Adipose tissue (tissue), 3 donors: ENCODE results near the gene NOL8. TPM values are rescaled to one million over a fixed set of nuclear protein-coding genes. Genes with fewer than 3 reads are reported as not detected.

Experiments
- H3K27ac ChIP-seq: one replicate; pipeline ENCODE4 v1.5.1; 2013; ENCODE audit warnings: low read depth, low read length
- WGBS, 3 donors: extraction: QIAGEN DNeasy Blood & Tissue Kit; methylation state at CpG; one replicate each; pipeline ENCODE4 v1.1.7; 2013; 5-methylcytosine and 5-hydroxymethylcytosine counted together
- polyA plus RNA-seq, 3 donors: library from polyadenylated mRNA; stranded (reverse); fragments of 200-250 nt; gene quantifications; one replicate each; pipeline ENCODE4 v1.2.3, GENCODE V29; 2013
- donor health status: healthy with polysubstance abuse.
- donor health status: Bipolar disorder and iron deficiency.
- donor health status: healthy.

NOL8 gene
- 10 to 100 TPM in 2 of 3 donors, 1 to 10 TPM in 1; 8.6 to 14.3 (median 11.5) TPM for polyA plus RNA-seq

DNA sequence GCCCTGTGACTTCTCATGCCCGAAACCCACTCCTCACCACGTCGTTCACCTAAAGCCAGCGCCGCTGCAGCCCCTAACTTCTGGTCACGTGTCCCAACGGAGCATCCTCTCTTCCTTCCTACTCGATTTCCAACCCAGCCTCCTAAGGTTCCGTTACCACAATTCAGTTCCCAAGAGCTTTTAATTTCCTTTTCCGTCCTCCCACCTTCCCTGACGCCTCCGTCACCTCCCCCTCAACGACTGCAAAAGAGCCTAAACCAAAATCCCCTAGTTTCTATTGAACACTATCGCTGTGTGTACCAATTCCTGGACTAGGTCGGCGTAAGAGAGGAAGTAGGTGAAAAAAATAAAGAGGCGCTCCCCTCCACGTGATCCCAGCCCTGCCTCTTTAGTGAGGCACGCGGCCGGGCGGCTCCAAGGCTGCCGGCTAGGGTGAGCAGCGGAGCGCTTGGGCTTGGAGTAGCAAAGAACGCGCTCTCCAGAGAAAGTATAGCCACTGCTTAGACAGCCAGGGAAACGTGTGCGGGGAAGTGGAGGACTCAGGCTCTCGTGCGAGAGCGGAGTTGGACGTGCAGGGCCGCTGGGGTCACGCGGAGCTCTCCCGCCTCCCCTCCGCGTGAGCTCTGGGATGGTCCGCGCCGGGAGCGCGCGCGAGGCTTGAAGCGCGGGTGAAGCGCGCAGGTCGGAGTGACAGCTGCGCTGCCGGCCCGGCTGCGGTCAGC, at the start of gene NOL8, which contains the start of gene CENPP:
Gene NOL8 (minus strand): TSS at position 82 of the 722 bp plus-strand sequence. CDS start 1,189 bp downstream, outside the sequence.
Gene CENPP (plus strand): TSS at position 685 of the 722 bp plus-strand sequence.
- H3K27ac ChIP-seq, result peak within 1 kb of the TSS; percentile 95
- 0 to 1% (median 0%) methylated on average over 51 to 55 of the region's 55 CpGs for WGBS, 3 donors

GRCh38 chr9:92373167-92373566, 48.0 kb upstream of the NOL8 start:
- H3K27ac ChIP-seq, result no peak overlapping the region
- WGBS, 3 donors, result 97 to 99% (median 98%) methylated on average over 2 of the region's 2 CpGs

DNA sequence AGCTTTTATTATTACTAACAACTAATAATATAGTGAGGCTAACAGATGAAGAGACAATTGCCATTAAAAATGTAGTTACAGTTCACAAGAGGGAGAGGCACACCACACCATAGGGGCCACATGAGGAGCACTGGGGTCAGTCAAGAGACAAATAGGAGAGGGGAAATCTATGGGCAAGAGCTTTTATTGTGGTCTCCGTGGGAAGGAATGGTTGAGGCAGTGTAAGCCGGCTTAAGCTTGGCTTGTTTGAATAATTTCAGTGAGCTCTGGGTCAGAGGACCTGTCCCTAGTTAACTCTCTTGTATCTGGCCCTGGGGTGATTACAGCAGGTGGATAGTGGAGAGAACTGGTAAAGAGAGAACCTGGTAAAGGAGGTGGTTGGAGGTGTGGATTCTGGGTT, 43.9 kb upstream of the NOL8 start:
- 46 to 68% (median 54%) methylated on average over 2 of the region's 2 CpGs for WGBS, 3 donors
- H3K27ac ChIP-seq, result no peak overlapping the region

GRCh38 chr9:92360083-92360482, 34.9 kb upstream of the NOL8 start:
- 64 to 82% (median 71%) methylated on average over 3 of the region's 3 CpGs for WGBS, 3 donors

GRCh38 chr9:92359394-92359995, 34.3 kb upstream of the NOL8 start:
- no peak overlapping the region for H3K27ac ChIP-seq
- 46 to 60% (median 51%) methylated on average over 2 of the region's 2 CpGs for WGBS, 3 donors

More at GRCh38 chr9:92360083-92360482, 34.9 kb upstream of the NOL8 start:
- H3K27ac ChIP-seq, result no peak overlapping the region

DNA sequence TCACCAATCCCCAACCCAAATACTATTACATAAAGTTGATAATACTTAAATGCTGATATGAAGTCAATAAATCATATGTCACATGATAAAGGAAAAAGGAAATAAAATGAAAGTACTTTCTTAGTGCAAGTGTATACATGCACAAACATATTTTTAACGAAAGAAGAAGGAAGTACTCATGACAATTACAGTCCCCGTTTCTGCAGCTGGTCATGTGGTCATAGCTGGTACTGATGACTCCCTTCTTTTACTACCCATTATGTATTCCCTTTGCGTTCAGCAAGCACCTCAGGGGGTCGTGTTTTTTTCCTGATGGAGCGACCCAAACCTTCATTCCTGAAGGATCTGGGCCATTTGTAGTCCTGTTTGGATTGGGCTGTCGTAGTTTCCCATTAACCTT, 27.9 kb upstream of the NOL8 start:
- 64 to 94% (median 80%) methylated on average over 6 of the region's 6 CpGs for WGBS, 3 donors
- H3K27ac ChIP-seq, result no peak overlapping the region

- H3K27ac ChIP-seq, result no peak overlapping the region
These were observed 25.6 kb upstream of the NOL8 start for GRCh38 chr9:92350740-92351133.

DNA sequence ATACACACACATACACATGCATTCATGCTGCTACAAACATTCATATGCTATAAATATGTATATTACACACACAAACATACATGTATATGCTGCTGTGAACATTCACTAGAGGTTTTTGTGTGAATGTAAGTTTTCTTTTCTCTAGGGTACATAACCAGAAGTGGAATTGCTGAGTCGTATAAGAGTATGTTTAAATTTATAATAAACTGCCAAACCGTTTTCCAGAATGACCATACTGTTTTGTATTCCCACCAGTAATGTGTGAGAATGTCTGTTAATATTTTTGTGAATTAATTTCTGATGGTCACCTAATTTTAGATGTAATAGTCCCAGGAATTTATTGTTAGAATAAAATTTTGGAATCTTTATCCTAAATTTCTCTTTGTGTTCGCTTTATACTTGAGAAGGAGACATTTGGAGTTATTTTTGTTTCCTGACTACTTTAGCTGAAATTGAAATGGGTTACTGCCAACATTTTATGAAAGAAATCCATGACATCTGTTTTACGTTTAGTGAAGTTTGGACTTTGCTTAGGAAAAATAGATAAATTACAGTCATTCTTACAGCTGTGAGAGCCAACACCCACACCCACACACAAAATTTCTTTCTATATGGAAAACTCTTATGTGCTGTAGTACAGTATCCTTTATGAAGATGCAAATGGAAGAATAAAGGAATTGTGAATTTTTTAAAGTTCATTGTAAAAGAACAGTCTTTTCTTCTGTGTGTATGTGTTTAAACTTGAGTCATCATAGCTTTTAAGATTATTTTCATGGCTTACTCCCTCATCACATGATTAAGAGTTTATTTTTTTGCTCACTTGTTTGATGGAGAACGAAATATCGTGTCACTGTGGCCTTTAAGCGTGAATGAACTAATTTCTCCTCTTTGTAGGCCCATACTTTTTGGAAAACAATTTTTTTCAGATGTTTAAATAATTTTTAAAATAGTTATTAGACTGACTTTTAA, 24.9 kb upstream of the NOL8 start:
- 49 to 71% (median 60%) methylated on average over 7 of the region's 7 CpGs for WGBS, 3 donors
- H3K27ac ChIP-seq, result no peak overlapping the region

DNA sequence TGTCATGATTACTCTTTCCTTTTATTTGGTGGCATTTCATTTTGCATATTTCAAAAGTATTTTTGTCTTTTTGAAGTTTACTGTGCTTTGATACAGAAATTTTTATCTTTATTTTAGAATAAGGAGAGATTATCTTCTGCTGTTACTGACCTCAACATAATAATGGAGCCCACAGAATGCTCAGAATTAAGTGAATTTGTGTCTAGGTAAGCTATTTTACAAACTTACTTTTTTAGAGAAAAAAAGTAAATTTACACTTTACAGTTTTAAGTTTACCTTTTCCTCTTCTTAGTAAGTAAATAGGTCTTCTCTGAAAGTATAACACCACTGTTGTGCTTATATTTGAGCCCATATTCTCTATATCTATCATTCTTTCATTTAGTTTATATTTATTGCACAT, 20.4 kb upstream of the NOL8 start:
- no peak overlapping the region for H3K27ac ChIP-seq

- no peak overlapping the region for H3K27ac ChIP-seq
- WGBS, 3 donors, result 62 to 92% (median 74%) methylated on average over 1 of the region's 1 CpG
These were observed 17.8 kb upstream of the NOL8 start for GRCh38 chr9:92342825-92343488.

GRCh38 chr9:92341578-92341977, 16.4 kb upstream of the NOL8 start:
- 93 to 100% (median 97%) methylated on average over 1 of the region's 1 CpG for WGBS, 3 donors
- no peak overlapping the region for H3K27ac ChIP-seq

GRCh38 chr9:92333282-92333634, 8.1 kb upstream of the NOL8 start:
- no peak overlapping the region for H3K27ac ChIP-seq
- WGBS, 3 donors, result 92 to 97% (median 97%) methylated on average over 2 of the region's 2 CpGs

DNA sequence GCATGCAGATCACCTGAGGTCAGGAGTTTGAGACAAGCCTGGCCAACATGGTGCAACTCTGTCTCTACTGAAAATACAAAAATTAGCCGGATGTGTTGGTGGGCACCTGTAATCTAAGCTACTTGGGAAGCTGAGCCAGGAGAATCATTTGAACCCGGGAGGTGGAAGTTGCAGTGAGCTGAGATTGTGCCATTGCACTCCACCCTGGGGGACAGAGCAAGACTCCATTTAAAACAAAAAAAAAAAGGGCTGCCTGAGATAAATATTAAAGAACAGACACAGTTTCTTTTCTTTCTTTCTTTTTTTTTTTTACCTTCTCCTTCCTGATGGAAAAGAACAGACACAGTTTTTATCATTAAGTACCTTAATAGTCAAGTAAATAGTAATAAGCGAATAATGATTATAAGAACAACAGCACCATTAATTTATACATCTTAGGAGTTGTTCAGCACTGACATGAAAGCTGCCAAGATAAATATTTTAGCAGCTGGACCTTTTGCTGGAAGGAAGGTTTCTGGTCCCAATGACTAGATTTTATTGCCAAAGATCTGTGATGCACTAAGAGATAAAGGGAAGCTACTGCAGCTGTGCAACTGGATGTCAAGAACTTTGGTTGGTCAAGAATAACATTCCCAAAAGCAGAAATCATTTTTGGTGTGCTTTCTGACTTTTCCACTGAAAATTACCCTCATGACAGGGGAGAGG, 7.6 kb upstream of the NOL8 start:
- H3K27ac ChIP-seq, result no peak overlapping the region
- WGBS, 3 donors, result 67 to 77% (median 76%) methylated on average over 3 of the region's 3 CpGs

DNA sequence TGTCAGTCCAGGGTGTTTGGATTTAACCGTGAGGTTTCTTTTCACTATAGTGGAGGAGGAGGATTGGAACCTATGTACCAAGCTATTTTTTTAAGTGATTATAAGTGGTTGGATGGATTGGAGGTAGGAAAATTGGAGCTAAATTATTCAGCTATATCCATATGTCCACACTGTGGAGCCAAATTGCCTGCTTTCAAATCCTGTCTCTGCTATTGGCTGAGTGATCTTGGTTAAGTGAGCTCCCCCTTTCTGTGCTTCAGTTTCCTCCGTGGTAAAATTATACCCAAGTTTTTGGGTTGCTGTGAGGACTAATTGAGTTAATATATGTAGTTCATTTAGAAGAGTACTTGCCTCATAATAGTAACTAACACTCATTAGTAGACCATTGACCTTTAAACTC, 3.1 kb upstream of the NOL8 start:
- WGBS, 3 donors, result 42 to 48% (median 46%) methylated on average over 2 of the region's 2 CpGs
- H3K27ac ChIP-seq, result no peak overlapping the region

DNA sequence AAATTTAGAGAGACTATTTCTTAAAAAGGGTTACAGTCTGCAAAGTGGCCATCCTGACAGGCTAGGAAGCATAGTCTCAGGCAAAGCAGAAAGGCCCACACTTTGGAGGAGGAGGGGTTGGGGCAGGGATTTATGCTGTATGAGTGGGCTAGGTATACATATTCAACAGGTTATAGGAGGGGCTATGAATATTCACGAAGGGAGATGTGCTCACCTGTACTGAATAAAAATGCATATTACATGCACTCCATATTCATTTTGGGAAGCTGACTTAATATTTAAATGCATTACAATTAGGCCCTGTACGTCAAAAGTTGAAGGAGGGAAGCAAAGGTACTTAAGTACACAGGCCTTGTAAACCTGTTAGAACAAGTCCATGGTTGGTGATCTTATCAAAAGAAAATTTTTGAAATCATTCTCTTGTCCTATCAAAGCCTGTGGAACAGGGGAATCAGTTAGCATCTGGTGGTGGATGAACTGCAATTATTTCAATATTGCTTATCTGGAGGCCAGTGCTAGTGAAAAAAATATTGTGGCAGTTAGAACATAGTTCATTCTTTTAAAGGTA, 2.2 kb upstream of the NOL8 start:
- WGBS, 3 donors, result 70 to 81% (median 79%) methylated on average over 2 of the region's 2 CpGs
- H3K27ac ChIP-seq, result no peak overlapping the region

DNA sequence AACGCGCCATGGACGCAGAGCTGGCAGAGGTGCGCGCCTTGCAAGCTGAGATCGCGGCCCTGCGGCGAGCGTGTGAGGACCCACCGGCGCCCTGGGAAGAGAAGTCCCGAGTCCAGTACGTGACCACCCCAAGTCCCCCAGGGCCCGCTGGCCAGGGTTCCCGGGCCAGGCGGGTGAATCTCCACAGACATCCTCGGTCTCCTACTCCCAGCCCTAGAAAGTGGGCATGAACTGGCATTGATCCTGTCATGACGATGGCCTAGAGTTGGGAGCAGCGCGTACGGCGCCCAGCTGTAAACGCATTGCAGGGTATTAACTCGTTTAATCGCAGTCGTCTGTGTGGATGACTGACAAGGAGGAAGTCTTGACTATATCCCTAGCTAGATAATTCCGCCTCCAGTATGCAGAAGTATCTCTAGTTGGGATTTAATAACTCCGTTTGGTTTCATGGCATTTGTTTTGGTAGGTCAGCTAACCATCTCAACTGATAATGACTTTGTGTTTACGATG, 896 bp upstream of the NOL8 start:
- WGBS, 3 donors, result 1% methylated on average over 26 to 30 of the region's 30 CpGs
- H3K27ac ChIP-seq, result no peak overlapping the region

- WGBS, 3 donors, result 0 to 1% (median 0%) methylated on average over 12 of the region's 12 CpGs
These were observed 271 bp downstream of the NOL8 start for GRCh38 chr9:92324889-92325268.

DNA sequence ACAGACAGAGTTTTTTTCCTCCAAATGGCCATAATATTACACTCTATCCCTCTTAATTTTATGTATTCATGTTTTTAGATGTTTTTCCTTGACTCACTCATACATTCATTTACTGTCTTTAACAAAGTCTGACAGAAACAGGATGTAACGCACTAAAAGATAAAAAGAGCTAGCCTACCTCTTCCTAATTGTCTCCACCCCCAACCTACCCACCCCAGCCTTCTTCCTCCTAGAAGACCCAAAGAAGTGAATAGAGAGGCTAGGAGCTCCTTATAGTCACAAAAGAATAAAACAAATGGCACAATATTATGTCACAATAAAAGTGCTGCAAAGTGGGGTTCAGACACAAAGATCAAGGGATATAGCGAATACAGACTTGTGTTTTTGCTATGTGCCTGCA, 719 bp downstream of the NOL8 start:
- H3K27ac ChIP-seq, result no peak overlapping the region

More at GRCh38 chr9:92324889-92325268, 271 bp downstream of the NOL8 start:
- peak overlapping the region; percentile 95 for H3K27ac ChIP-seq

More for the DNA sequence above, 719 bp downstream of the NOL8 start:
- WGBS, 3 donors, result 16 to 20% (median 17%) methylated on average over 2 of the region's 2 CpGs
